Peyer's patch (tissue), 4 donors: ENCODE data around the gene AP4M1.

Experiments used
- POLR2A ChIP-seq, 2 donors: fragments of 450-650 bp; IDR thresholded peaks; one replicate each; pipeline ENCODE4 v1.5.1; 2017; ENCODE audit warnings: antibody characterized with exemption in 2 of 2, mild to moderate bottlenecking in 2 of 2, moderate library complexity in 2 of 2
- TF ChIP-seq, protein P1 (sequence below), 6 experiments: fragments of 450-650 bp in 4 of 6; fragments of 200-600 bp in 2 of 6; sonication (generic) in 1 of 6; IDR thresholded peaks; one replicate each; pipeline ENCODE4 v1.5.1; 2017 to 2019; ENCODE audit warnings: antibody characterized with exemption in 6 of 6, mild to moderate bottlenecking in 3 of 6, moderate library complexity in 1 of 6

DNA sequence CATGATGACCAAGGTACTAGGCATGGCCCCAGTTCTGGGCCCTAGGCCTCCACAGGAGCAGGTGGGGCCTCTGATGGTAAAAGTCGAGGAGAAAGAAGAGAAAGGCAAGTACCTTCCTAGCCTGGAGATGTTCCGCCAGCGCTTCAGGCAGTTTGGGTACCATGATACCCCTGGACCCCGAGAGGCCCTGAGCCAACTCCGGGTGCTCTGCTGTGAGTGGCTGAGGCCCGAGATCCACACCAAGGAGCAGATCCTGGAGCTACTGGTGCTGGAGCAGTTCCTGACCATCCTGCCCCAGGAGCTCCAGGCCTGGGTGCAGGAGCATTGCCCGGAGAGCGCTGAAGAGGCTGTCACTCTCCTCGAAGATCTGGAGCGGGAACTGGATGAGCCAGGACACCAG, 44.4 kb upstream of the AP4M1 start:
- TF ChIP-seq, protein P1, sequence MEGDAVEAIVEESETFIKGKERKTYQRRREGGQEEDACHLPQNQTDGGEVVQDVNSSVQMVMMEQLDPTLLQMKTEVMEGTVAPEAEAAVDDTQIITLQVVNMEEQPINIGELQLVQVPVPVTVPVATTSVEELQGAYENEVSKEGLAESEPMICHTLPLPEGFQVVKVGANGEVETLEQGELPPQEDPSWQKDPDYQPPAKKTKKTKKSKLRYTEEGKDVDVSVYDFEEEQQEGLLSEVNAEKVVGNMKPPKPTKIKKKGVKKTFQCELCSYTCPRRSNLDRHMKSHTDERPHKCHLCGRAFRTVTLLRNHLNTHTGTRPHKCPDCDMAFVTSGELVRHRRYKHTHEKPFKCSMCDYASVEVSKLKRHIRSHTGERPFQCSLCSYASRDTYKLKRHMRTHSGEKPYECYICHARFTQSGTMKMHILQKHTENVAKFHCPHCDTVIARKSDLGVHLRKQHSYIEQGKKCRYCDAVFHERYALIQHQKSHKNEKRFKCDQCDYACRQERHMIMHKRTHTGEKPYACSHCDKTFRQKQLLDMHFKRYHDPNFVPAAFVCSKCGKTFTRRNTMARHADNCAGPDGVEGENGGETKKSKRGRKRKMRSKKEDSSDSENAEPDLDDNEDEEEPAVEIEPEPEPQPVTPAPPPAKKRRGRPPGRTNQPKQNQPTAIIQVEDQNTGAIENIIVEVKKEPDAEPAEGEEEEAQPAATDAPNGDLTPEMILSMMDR (IDR thresholded peaks at IDR 0.05) = no peak
- TF ChIP-seq POLR2A (IDR thresholded peaks at IDR 0.05) = no peak
